HG03520 (cell line): Measurements from ENCODE around the gene SH3GL1.
A peak's percentile ranks its signal among the peaks of the same experiment; 100 is the strongest.

Experiments
- ATAC-seq: cut with Tn5 transposase; IDR thresholded peaks from one replicate; pipeline ENCODE4 v1.9.1; 2021; ENCODE audit warnings: mild to moderate bottlenecking, moderate library complexity; ENCODE audit not compliant: unreplicated experiment

Gene SH3GL1

GRCh38 chr19:4401769-4402170 lies 1.4 kb upstream of the SH3GL1 start:
- no peak for ATAC-seq

- peak; percentile 7 for ATAC-seq
Measured at GRCh38 chr19:4399812-4400134, 574 bp downstream of the SH3GL1 start.

- ATAC-seq = no peak
Measured at GRCh38 chr19:4396949-4397783, 3.2 kb downstream of the SH3GL1 start.

- no peak for ATAC-seq
Measured at GRCh38 chr19:4393947-4394590, 6.3 kb downstream of the SH3GL1 start.

- ATAC-seq = no peak
Measured at GRCh38 chr19:4391701-4392483, 8.5 kb downstream of the SH3GL1 start.

GRCh38 chr19:4391306-4391693 lies 9.0 kb downstream of the SH3GL1 start:
- ATAC-seq = no peak

GRCh38 chr19:4390567-4391305 lies 9.6 kb downstream of the SH3GL1 start:
- no peak for ATAC-seq

- no peak for ATAC-seq
Measured at GRCh38 chr19:4390017-4390566, 10.3 kb downstream of the SH3GL1 start.

- ATAC-seq = no peak
Measured at GRCh38 chr19:4389511-4390016, 10.8 kb downstream of the SH3GL1 start.

GRCh38 chr19:4389064-4389375 lies 11.3 kb downstream of the SH3GL1 start:
- ATAC-seq = no peak

- ATAC-seq = no peak
Measured at GRCh38 chr19:4388337-4389063, 11.8 kb downstream of the SH3GL1 start.

- no peak for ATAC-seq
Measured at GRCh38 chr19:4386041-4386782, 14.1 kb downstream of the SH3GL1 start.

GRCh38 chr19:4385291-4386040 lies 14.9 kb downstream of the SH3GL1 start:
- ATAC-seq = no peak

- no peak for ATAC-seq
Measured at GRCh38 chr19:4380254-4380727, 20.1 kb downstream of the SH3GL1 start.

- ATAC-seq = no peak
Measured at GRCh38 chr19:4379383-4380253, 20.7 kb downstream of the SH3GL1 start.

- no peak for ATAC-seq
Measured at GRCh38 chr19:4378886-4379285, 21.5 kb downstream of the SH3GL1 start.

GRCh38 chr19:4376991-4377781 lies 23.2 kb downstream of the SH3GL1 start:
- no peak for ATAC-seq
